Stimulated activated CD8-positive, alpha-beta memory T cell treated with anti-CD3 and anti-CD28 coated beads, Interleukin-4, amount 100 ng/mL, for 24 hours (primary cell): ENCODE results near the gene FGGY.
"Not testable (repeated sequence)": the region's sequence is repeated elsewhere in the genome, so short reads cannot be mapped to it uniquely, and the experiment has no call there.

ENCODE experiments used
- DNase-seq: peaks from one replicate; pipeline ENCODE4 v3.0.0-alpha.2; 2020; ENCODE audit warnings: low read depth

Gene FGGY

DNA sequence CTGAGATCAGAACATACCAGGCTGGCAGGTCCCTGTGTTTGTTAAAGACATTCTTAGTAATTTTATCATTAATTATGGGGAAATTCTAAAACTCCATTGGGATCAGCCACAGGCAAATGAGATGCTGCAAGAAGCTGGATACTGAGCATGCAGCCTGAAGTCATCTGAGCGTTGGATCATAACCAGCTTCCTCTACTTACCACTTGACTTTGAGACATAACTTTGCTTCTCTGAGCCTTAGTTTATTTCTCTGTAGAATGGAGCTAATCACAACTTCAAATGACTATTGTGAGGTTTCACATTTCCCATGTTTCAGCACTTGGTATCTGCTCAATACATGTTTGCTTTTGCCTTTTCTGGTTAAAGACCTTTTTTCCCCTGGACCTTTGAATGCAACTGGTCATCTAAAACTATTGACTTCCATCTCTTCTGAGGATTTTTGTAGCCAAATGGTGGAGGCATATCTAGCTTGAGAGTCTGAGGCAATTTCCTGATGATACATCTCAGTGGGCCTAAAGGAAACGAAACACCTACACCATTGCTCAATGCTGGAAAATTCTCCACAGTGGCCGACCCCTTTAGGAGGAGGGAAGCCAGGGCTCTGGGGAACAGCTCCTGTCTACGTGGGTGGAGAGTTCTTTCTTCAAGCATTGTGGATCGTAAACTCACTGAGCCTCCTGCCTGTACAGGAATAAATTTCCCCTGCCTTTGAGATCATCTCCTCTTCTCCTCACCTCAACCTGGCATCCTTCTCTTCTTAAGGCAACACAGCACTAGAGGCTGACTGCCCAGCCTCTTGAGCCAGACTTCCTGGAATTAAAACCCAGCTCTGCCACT, 408.8 kb downstream of the FGGY start:
- no peak for DNase-seq

DNA sequence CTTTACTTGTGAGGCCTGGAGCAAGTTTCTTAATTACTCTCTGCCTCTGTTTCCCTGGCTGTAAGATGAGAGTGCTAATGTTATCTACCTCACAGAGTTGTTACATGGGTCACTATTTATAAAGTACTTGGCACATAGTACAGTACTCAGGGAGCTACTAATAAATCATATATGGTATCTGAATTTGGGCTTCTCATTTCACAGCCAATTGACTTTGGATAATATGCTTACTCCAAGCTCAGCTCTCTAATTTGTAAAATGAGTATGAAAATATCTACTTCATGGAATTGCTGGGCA, 409.4 kb downstream of the FGGY start:
- DNase-seq: no peak

DNA sequence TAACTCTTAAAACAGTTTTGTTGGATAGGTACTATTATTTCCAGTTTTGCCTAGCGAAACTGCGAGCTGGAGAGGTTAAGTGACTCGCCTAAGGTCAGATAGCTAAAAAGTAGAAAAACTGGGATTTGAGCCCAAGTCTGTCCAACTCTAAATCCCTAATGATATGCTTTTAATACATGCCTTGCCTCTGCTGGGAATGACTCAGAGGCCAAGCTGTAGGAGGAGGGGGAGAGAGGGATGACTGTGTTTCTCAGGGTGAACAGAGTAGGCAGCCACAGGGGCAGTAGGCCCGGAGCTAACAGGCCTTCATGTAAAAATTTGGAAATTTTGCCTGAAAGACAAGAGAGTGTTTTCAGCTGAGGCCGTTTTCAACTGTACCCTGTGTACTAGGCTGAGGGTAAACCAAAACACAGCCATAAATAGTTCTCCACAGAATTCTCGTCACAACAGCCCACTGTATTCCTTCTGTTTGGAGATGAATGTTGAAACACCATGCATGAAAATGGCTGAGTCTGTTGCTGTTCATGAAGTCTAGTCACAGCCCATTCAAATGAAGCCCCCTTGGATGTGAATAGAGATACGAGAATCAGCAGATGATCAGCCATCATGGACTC, 410.4 kb downstream of the FGGY start:
- no peak for DNase-seq

DNA sequence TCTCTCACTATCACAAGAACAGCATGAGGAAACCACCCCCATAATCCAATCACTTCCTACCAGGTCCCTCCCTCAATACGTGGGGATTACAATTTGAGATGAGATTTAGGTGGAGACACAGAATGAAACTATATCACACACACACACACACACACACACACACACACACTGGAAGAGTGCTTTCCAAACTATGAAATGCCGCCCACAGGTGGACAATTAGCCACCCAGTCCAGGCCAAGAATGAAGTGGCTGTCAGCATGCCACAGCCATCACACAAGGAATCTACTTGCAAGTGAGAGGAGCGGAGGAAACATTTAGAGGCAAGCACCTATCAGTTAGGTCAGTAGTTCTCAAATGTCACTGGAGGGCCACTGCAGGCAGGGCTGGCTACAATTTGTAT, 412.4 kb downstream of the FGGY start:
- DNase-seq: no peak

DNA sequence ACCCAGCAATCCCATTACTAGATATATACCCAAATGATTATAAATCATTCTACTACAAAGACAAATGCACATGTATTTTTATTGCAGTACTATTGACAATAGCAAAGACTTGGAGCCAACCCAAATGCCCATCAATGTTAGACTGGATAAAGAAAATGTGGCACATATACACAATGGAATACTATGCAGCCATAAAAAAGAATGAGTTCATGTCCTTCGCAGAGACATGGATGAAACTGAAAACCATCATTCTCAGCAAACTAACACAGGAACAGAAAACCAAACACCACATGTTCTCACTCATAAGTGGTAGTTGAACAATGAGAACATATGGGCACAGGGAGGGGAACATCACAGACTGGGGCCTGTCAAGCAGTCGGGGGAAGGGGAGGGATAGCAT, 414.0 kb downstream of the FGGY start:
- not testable (repeated sequence) for DNase-seq

DNA sequence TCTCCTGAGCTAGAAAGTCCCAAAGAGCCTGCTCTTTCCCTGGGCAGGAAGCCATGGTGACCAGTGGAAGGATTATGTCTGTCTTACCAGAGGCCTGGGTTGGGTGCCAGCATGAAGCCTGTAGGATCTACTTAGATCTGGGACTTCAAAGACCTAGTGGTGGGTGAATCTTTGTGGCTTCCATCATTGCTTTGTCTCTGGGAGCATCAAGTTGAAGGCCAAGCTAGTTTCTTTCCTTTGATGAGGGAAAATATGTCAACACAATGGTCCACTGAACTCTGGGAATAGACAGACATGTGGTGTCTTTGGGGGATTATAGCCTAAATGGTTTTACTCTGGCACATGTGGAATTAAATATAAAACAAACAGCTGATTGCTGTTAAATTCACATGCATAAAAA, 417.3 kb downstream of the FGGY start:
- no peak for DNase-seq

DNA sequence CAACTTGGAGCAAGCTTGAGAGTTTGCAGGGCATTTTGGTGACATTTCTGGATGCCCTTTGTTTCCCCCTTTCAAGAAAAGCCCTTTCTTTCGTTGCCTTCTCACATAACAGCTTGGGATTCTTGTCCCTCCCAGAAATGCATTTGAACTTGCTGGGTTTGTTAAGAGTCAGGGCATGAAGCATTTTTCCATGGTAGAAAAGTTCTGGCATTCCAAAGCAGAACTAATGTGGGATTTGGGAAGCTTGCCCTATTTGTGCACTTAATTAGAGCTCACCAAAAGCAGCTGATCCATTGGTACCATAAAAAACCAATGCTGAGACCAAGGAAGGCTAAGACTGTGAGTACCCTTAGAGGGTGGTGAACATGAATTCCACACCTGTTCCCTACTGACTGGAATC, 418.1 kb downstream of the FGGY start:
- DNase-seq: no peak

DNA sequence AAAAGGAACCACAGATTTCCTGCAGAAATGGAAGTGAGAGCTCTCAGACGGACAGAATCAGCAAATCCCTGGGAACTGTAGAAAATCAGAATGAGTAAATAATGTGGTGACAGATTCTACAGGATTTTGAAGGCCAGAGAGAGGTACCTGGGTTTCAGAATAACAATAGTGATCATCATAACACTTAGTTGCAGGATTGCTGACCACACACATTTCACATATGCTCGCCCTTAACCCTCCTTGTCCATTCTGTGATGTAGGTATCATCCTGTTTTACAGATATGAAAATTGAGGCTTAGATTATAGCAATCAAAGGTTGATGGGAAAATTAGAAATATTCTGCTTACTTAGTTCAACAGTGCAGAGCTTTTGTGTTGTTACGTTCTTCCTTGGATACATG, 419.9 kb downstream of the FGGY start:
- no peak for DNase-seq

DNA sequence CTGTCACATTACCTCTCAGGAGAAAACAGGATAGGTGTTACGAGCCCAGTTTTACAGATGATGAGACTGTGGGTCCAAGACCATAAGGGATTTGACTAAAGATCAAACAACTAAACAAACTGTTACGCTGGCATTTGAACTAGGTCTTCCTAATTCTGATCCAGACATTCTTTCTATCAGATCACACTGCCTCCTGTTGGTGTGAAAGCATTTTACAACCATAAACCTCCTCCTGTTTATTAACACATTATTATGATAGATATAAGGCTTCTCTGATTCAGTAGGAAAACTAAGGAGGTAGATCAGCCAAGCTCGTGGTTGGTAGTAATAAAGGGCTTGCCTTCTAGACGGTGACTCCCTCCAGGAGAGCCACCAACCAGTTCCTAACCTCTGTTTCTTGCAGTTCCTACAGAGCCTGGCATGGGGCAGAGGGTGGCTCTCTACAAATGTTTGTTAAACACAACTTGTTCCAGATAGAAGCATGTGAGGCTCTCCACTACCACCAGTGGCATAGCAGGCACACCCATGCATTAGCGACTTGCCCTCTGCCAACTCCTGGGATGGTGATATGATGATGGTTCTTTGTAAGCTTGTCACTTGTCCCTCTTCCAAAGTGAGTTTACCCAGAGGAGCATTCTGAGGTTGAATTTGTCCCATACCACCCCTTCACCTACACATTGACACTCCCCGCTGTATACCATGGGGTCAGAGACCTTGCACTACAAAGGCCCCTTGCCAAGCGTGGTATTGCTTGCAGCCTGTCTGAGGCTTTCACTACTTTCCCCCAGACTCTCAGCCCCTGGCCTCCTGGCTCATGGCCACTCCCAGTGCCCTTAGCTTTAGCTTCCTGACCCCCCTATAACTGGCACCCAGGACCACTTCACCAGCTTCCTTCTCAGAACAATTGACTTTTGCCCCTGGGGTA, 421.4 kb downstream of the FGGY start:
- no peak for DNase-seq

DNA sequence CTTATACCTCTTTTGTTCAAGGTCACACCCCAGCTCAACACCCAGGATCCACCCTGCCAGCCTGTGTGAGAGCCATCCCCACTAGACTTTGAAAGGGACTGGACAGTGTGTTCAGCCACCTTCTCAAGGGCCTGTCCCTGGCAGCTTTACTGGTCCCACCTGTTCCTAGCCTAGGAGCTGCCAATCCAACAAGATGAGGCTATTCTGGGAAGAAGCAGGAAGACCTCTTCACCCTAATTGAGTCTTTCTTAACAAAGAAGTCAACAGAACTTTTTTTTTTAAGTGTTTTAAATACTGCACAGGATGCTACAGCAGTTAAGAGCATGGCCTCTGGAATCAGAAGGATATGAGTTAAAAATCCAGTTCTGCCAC, 422.1 kb downstream of the FGGY start:
- DNase-seq: no peak

DNA sequence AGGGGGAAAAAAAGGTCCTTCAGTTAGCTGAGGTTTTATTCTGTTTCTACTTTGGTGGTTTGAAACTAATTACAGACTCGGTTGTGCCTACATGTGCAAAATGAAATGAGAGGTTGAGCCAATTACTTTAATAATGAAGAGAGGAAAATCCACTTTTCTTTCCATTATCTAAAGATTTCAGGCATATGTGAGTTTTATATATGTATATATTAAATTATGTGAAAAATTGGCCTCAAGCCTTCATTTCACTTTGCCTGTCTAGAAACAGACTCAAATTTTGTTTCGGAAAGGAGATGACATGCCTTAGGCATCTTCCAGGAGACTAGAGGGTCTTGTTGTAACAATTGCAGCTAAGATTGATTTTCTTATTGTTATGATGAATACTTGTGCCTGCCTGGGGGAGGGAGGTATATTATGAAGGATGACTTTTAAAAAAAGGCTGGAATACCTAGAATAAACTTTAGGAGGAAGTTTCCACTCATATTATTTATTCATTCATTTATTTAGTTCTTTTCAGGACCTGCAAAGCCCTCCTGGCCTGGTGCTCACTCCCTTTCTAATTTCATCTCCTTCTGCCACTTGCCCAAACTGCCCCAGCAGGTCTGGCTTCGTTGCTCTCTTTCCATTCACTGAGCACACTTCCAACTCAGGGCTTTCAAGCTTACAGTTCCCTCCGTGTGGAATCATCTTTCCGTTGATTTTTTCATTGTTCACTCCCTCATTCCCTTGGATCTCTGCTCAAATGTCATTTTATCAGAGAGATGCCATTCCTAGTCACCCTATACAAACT, 423.6 kb downstream of the FGGY start:
- no peak for DNase-seq

DNA sequence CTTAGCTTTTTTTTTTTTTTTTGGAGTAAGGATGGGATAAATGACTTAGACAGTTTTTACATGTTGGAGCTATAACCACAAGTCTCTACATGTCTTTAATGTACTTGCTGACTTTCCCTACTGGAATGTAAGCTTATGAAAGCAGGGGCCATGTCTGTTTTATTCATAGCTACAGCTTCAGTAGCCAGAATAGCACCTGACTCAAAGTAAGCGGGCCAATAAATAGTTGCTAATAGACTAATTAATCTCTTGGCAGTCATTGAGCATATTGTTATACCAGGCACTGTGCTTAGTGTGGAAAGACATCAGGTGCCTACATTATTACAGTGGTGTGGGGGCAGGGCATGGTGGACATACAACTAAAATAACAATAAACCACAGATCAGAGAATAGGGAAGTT, 433.4 kb downstream of the FGGY start:
- DNase-seq: no peak

DNA sequence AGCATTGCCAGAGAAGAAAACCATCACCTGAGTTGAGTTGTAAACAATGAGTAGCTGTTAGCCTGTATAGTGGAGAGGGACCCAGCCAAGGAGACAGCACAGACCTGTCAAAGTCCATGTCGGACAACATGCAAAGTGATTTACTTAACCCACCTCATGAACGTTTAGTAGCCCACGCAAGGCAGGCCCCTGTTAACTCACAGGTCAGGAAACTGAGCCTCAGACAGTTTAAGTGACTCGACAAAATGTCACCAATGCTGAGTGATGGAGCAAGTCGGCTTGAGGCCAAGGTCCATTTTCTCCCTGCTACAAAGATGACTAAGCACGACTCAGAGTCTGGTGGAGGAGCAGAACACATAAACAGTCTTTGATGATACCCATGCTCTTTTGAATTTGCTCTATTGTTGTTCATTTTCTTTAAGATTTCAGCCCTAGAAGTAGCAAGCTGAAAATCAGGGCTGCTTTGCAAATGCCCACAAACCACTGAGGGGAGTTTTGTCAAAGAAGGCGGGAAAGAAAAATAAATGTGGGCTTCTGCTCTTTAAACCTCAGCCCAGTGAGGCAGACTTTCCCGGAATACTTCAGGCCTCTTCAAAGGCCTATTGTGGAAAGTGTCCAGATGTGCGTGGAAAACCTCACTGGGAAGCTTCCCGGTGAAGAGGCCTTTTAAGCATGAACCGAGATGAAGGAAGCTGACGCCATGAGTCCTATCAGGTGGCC, 434.0 kb downstream of the FGGY start:
- DNase-seq: no peak

DNA sequence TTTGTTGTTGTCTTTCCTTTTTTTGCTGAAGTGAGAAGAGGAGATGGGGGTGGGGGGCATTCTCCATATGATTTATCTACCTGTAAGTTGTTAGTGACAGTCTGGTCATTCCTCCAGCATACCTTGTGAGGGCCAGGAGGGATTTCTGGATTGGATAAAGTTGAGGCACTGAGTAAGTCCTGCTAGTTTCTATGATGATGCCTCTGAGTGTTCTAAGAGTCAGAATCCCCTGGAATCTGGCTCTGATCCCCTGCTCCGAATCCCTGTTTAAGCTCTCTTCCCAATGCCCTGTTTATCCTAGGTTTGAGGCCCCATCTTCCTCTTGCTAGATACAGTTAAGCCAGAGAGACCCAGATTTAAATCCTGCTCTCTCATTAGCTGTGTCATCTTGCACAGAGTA, 434.7 kb downstream of the FGGY start:
- no peak for DNase-seq

DNA sequence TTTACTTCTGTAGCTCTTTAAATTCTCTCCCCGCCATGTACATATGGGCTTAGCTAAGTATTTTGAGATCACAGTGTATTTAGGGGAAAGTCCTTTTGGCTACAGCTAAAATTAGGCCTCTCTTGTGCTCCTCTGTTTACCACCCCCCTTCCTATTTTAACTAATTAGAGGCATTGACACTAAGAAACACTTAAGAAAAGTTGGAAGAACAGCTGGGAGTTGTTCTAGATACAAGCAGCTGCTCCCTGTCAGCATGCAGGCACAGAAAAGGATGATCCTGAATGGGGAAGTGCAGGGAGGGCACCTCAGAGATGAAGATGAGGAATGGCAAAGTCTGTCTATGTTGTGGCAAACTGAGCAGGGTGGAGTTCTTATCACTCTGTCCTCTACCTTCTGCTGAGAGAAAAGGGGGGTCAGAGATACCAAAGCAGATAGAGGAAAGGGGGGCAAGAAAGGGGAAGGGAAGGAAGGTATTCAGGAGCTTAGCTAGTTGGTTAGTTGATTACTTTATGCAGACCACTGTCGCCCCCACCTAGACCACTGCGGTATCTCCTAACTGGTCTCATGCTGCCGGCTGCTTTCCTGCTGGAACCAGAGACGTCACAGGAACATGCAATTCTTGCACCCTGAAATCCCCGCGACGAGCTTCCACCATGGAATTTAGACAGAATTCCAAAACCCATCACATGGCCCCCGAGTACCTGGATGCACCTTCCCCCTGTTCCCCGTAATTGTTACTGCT, 435.5 kb downstream of the FGGY start:
- DNase-seq: no peak

DNA sequence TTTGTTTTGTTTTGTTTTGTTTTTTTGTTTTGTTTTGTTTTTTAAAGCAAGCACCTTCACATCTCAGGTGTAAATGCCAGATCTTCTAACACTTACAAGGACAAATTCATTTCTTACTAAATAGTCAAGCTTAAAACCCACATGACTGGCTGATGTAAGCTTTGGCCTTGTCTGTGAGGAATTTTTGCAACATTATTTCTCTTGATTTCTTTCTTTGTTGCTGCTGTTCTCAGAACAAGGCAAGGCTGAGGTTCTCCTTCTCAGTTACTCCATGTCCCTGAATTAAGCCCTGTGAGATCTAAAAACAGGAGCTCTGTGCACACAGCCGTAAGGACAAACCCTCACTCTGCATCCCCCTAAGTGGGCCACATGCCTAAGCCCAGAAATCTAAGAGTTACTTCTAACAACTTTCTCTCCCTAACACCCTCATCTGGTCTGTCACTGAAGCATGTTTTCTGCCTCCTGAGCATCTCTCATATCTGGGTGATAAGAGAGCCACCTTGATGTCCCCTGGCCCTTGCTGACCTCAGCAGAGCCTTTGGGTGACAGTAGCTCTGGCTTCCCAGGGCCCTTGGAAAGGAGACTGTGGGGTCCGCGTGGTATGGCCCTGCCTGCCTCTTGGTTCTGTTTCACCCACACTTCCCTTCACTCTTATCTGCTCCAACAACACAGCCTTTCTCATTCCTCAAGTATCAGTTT, 436.7 kb downstream of the FGGY start:
- no peak for DNase-seq

DNA sequence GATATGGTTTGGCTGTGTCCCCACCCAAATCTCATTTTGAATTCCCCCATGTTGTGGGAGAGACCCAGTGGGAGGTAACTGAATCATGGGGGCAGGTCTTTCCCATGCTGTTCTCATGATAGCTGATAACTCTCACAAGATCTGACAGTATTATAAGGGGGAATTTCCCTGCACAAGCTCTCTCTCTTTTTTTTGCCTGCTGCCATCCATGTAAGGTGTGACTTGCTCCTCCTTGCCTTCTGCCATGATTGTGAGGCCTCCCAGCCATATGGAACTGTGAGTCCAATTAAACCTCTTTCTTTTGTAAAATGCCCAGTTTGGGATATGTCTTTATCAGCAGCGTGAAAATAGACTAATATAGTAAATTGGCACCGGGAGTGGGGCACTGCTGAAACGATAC, 439.0 kb downstream of the FGGY start:
- DNase-seq: not testable (repeated sequence)

DNA sequence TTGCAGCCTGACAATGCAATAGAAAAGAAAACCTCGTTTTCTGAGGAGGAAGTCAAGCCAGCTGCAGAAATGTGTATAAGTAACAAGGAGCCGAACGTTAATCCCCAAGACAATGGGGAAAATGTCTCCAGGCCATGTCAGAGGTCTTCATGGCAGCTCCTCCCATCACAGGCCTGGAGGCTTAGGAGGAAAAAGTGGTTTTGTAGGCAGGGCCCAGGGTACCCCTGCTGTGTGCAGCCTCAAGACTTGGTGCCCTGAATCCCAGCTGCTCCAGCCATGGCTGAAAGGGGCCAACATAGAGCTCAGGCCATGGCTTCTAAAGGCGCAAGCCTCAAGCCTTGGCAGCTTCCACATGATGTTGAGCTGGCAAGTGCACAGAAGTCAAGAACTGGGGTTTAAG, 439.9 kb downstream of the FGGY start:
- no peak for DNase-seq

DNA sequence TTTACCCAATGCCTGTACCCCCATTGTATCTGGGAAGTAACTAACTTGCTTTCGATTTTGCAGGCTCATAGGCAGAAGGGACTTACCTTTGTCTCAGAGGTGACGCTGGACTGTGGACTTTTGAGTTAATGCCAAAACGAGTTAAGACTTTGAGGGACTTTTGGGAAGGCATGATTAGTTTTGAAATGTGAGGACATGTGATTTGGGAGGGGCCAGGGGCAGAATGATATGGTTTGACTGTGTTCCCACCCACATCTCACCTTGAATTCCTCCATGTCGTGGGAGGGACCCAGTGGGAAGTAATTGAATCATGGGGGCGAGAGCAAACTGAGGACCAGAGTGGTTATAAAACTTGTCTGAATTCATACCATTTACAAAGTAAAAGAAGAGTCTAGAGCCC, 440.7 kb downstream of the FGGY start:
- no peak for DNase-seq

DNA sequence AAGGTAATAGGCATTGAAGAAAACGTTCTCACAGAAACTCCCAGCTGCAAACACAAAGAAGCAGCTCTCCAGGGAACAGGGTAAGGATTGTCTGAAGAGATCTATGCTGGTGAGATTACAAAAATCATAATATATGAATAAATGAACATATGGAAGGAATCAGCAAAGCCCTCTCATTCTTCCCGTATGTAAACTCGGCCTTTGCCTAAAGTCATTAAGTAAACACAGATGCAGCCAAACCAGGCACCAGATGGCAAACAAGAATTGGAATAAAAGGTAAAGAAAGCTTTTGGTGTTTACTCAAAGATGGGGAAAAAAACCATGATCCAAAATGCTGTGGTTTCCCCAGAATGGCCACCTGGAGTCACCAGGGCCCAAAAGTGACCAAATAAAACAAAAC, 441.3 kb downstream of the FGGY start:
- DNase-seq: no peak
